ENCODE measurements around the gene ANTXR2.

The ANTXR2 gene

GRCh38 chr4:80076681-80077080 is 3.7 kb upstream of the ANTXR2 start:
- Histone ChIP-seq H2BK12ac (ENCODE audit: low read length) (no peak overlapping the region), H3K27me3 (ENCODE audit: insufficient read depth, low read length) (peaks cover 2% of the 10 kb centered on the region), H3K79me2 (ENCODE audit: control insufficient read depth, insufficient read depth, low read length, poor library complexity) (peaks cover 8% of the 10 kb centered on the region), H3K4me1 (ENCODE audit: control insufficient read depth in 1 of 2, insufficient read depth in 2 of 2, low read length in 2 of 2) (peaks cover 0 to 2% of the 10 kb centered on the region in 2 experiments), H4K12ac (ENCODE audit: low read depth, low read length) (no peak overlapping the region), H3K18ac (ENCODE audit: low read length) (no peak overlapping the region), H3K27ac (ENCODE audit: low read depth, low read length) (no peak overlapping the region), H2BK5ac (ENCODE audit: low read depth, low read length, poor library complexity) (no peak overlapping the region), H3K23ac (ENCODE audit: low read length) (no peak overlapping the region), H3K4me3 (ENCODE audit: low read depth, low read length) (no peak overlapping the region), H2AFZ (ENCODE audit: insufficient read depth, low read length, poor library complexity) (no peak overlapping the region), H3K9ac (ENCODE audit: low read length) (no peak overlapping the region), H4K8ac (ENCODE audit: low read depth, low read length) (no peak overlapping the region), H3K14ac (ENCODE audit: low read length) (no peak overlapping the region), H3K4me2 (ENCODE audit: low read length) (no peak overlapping the region), H2BK120ac (ENCODE audit: insufficient read depth, low read length, poor library complexity) (no peak overlapping the region), H3K36me3 (ENCODE audit: control insufficient read depth in 1 of 2, insufficient read depth in 2 of 2, low read length in 2 of 2) (no peaks in the 10 kb centered on the region), H4K91ac (ENCODE audit: low read depth, low read length) (no peak overlapping the region), H3K4ac (ENCODE audit: low read depth, low read length) (no peak overlapping the region), H2AK5ac (ENCODE audit: low read length) (no peak overlapping the region), H3K79me1 (ENCODE audit: low read length) (peaks cover 9% of the 10 kb centered on the region), H3K9me3 (ENCODE audit: insufficient read depth, low read depth, low read length) (no peaks in the 10 kb centered on the region)
- DNase-seq: no peak

GRCh38 chr4:80075995-80076675 is 3.1 kb upstream of the ANTXR2 start:
- Histone ChIP-seq H3K79me2 (ENCODE audit: control insufficient read depth, insufficient read depth, low read length, poor library complexity) (peaks cover 8% of the 10 kb centered on the region), H3K9me3 (ENCODE audit: insufficient read depth, low read depth, low read length) (no peaks in the 10 kb centered on the region), H3K18ac (ENCODE audit: low read length) (no peak overlapping the region), H2AFZ (ENCODE audit: insufficient read depth, low read length, poor library complexity) (no peak overlapping the region), H3K23ac (ENCODE audit: low read length) (no peak overlapping the region), H4K8ac (ENCODE audit: low read depth, low read length) (no peak overlapping the region), H2BK12ac (ENCODE audit: low read length) (no peak overlapping the region), H3K4ac (ENCODE audit: low read depth, low read length) (no peak overlapping the region), H3K4me1 (ENCODE audit: control insufficient read depth in 1 of 2, insufficient read depth in 2 of 2, low read length in 2 of 2) (peaks cover 0 to 2% of the 10 kb centered on the region in 2 experiments), H3K27me3 (ENCODE audit: insufficient read depth, low read length) (peaks cover 2% of the 10 kb centered on the region), H2BK120ac (ENCODE audit: insufficient read depth, low read length, poor library complexity) (no peak overlapping the region), H2AK5ac (ENCODE audit: low read length) (no peak overlapping the region), H4K12ac (ENCODE audit: low read depth, low read length) (no peak overlapping the region), H4K91ac (ENCODE audit: low read depth, low read length) (no peak overlapping the region), H3K79me1 (ENCODE audit: low read length) (peaks cover 9% of the 10 kb centered on the region), H3K4me2 (ENCODE audit: low read length) (no peak overlapping the region), H3K4me3 (ENCODE audit: low read depth, low read length) (no peak overlapping the region), H3K36me3 (ENCODE audit: control insufficient read depth in 1 of 2, insufficient read depth in 2 of 2, low read length in 2 of 2) (no peaks in the 10 kb centered on the region), H2BK5ac (ENCODE audit: low read depth, low read length, poor library complexity) (no peak overlapping the region), H3K27ac (ENCODE audit: low read depth, low read length) (no peak overlapping the region), H3K9ac (ENCODE audit: low read length) (no peak overlapping the region), H3K14ac (ENCODE audit: low read length) (no peak overlapping the region)
- no peak for DNase-seq

- H3K18ac ChIP-seq (ENCODE audit: low read length): no peak overlapping the region
- H3K79me1 ChIP-seq (ENCODE audit: low read length): peaks cover 9% of the 10 kb centered on the region
- no peak overlapping the region for H2AFZ ChIP-seq (ENCODE audit: insufficient read depth, low read length, poor library complexity)
- no peak overlapping the region for H3K4me2 ChIP-seq (ENCODE audit: low read length)
- no peak overlapping the region for H3K4me3 ChIP-seq (ENCODE audit: low read depth, low read length)
- no peak overlapping the region for H4K8ac ChIP-seq (ENCODE audit: low read depth, low read length)
- H3K23ac ChIP-seq (ENCODE audit: low read length): no peak overlapping the region
- H2AK5ac ChIP-seq (ENCODE audit: low read length): no peak overlapping the region
- no peaks in the 10 kb centered on the region for H3K36me3 ChIP-seq (ENCODE audit: control insufficient read depth in 1 of 2, insufficient read depth in 2 of 2, low read length in 2 of 2)
- DNase-seq: no peak
- no peak overlapping the region for H2BK120ac ChIP-seq (ENCODE audit: insufficient read depth, low read length, poor library complexity)
- no peak overlapping the region for H4K91ac ChIP-seq (ENCODE audit: low read depth, low read length)
- peaks cover 8% of the 10 kb centered on the region for H3K79me2 ChIP-seq (ENCODE audit: control insufficient read depth, insufficient read depth, low read length, poor library complexity)
- H3K27me3 ChIP-seq (ENCODE audit: insufficient read depth, low read length): peaks cover 2% of the 10 kb centered on the region
- no peak overlapping the region for H3K14ac ChIP-seq (ENCODE audit: low read length)
- no peak overlapping the region for H2BK12ac ChIP-seq (ENCODE audit: low read length)
- H3K4me1 ChIP-seq (ENCODE audit: control insufficient read depth in 1 of 2, insufficient read depth in 2 of 2, low read length in 2 of 2): peaks cover 0 to 2% of the 10 kb centered on the region in 2 experiments
- H3K4ac ChIP-seq (ENCODE audit: low read depth, low read length): no peak overlapping the region
- no peak overlapping the region for H2BK5ac ChIP-seq (ENCODE audit: low read depth, low read length, poor library complexity)
- H3K9me3 ChIP-seq (ENCODE audit: insufficient read depth, low read depth, low read length): no peaks in the 10 kb centered on the region
- H3K27ac ChIP-seq (ENCODE audit: low read depth, low read length): no peak overlapping the region
- H4K12ac ChIP-seq (ENCODE audit: low read depth, low read length): no peak overlapping the region
- no peak overlapping the region for H3K9ac ChIP-seq (ENCODE audit: low read length)
These were observed 1.6 kb upstream of the ANTXR2 start for GRCh38 chr4:80074651-80075050.

GRCh38 chr4:80074069-80074468 is 1.0 kb upstream of the ANTXR2 start:
- H2AK5ac ChIP-seq (ENCODE audit: low read length): no peak overlapping the region
- peaks cover 9% of the 10 kb centered on the region for H3K79me1 ChIP-seq (ENCODE audit: low read length)
- H4K12ac ChIP-seq (ENCODE audit: low read depth, low read length): no peak overlapping the region
- no peak overlapping the region for H3K23ac ChIP-seq (ENCODE audit: low read length)
- no peak overlapping the region for H4K8ac ChIP-seq (ENCODE audit: low read depth, low read length)
- H2BK12ac ChIP-seq (ENCODE audit: low read length): no peak overlapping the region
- no peak overlapping the region for H3K4me2 ChIP-seq (ENCODE audit: low read length)
- H3K9me3 ChIP-seq (ENCODE audit: insufficient read depth, low read depth, low read length): no peaks in the 10 kb centered on the region
- H2BK120ac ChIP-seq (ENCODE audit: insufficient read depth, low read length, poor library complexity): no peak overlapping the region
- no peaks in the 10 kb centered on the region for H3K36me3 ChIP-seq (ENCODE audit: control insufficient read depth in 1 of 2, insufficient read depth in 2 of 2, low read length in 2 of 2)
- H3K14ac ChIP-seq (ENCODE audit: low read length): no peak overlapping the region
- no peak overlapping the region for H3K9ac ChIP-seq (ENCODE audit: low read length)
- H2BK5ac ChIP-seq (ENCODE audit: low read depth, low read length, poor library complexity): no peak overlapping the region
- peaks cover 2% of the 10 kb centered on the region for H3K27me3 ChIP-seq (ENCODE audit: insufficient read depth, low read length)
- no peak overlapping the region for H3K27ac ChIP-seq (ENCODE audit: low read depth, low read length)
- H4K91ac ChIP-seq (ENCODE audit: low read depth, low read length): no peak overlapping the region
- H3K18ac ChIP-seq (ENCODE audit: low read length): no peak overlapping the region
- no peak overlapping the region for H3K4me3 ChIP-seq (ENCODE audit: low read depth, low read length)
- H3K4me1 ChIP-seq (ENCODE audit: control insufficient read depth in 1 of 2, insufficient read depth in 2 of 2, low read length in 2 of 2): peaks cover 0 to 2% of the 10 kb centered on the region in 2 experiments
- DNase-seq: no peak
- H2AFZ ChIP-seq (ENCODE audit: insufficient read depth, low read length, poor library complexity): no peak overlapping the region
- peaks cover 8% of the 10 kb centered on the region for H3K79me2 ChIP-seq (ENCODE audit: control insufficient read depth, insufficient read depth, low read length, poor library complexity)
- H3K4ac ChIP-seq (ENCODE audit: low read depth, low read length): no peak overlapping the region
